Measurements from ENCODE around the gene HOXD9.
A peak's percentile ranks its signal among the peaks of the same experiment; 100 is the strongest.

HOXD9 gene

GRCh38 chr2:176095421-176095820, 27.1 kb upstream of the HOXD9 start:
- TF ChIP-seq, protein P1, sequence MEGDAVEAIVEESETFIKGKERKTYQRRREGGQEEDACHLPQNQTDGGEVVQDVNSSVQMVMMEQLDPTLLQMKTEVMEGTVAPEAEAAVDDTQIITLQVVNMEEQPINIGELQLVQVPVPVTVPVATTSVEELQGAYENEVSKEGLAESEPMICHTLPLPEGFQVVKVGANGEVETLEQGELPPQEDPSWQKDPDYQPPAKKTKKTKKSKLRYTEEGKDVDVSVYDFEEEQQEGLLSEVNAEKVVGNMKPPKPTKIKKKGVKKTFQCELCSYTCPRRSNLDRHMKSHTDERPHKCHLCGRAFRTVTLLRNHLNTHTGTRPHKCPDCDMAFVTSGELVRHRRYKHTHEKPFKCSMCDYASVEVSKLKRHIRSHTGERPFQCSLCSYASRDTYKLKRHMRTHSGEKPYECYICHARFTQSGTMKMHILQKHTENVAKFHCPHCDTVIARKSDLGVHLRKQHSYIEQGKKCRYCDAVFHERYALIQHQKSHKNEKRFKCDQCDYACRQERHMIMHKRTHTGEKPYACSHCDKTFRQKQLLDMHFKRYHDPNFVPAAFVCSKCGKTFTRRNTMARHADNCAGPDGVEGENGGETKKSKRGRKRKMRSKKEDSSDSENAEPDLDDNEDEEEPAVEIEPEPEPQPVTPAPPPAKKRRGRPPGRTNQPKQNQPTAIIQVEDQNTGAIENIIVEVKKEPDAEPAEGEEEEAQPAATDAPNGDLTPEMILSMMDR (IDR thresholded peaks at IDR 0.05), result no peak
- H3K4me1 ChIP-seq (ENCODE audit: control insufficient read depth in 1 of 2, insufficient read depth in 1 of 2, low read depth in 1 of 2, low read length in 1 of 2), result peaks cover 32 to 40% of the 10 kb centered on the region in 2 experiments

DNA sequence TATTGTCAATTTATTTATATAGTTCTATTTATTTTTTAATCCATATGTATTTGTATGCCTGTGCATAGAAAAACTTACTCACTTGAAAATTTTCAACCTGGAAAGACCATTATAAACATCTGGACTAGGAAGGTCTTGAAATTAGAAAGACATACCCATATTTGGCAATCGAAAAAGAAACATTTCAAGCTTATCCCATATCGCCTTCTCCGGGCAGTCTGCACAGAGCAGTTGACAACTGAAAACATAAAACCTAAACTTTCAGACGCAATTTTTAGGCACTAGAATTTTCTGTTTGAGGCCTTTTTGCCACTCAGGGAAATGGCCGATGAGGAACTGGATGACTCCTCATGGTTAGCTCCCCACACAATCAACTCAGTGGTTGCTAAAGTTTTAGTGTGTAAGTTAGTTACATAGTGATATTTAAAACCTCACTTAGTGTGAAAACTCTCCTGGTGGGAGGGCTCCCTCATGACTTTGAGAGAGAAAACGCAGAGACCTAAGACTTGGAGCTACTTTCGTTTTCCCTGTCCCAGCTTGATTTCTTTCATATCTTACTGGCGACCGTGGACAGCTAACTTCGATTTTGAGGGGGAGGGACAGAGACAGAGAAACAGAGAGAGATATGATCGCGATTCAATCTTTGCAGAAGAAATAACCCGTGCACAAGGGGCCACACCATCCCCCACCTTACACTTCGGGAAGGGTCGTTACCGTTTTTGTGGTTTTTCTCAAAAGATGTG, 26.1 kb upstream of the HOXD9 start:
- Histone ChIP-seq H3K27ac (no peak overlapping the region), H3K27me3 (peaks cover 100% of the 10 kb centered on the region), H3K4me1 (ENCODE audit: control insufficient read depth in 1 of 2, insufficient read depth in 1 of 2, low read depth in 1 of 2, low read length in 1 of 2) (peaks cover 32 to 40% of the 10 kb centered on the region in 2 experiments), H3K9me3 (no peaks in the 10 kb centered on the region), H3K4me3 (ENCODE audit: low read depth in 1 of 2, low read length in 1 of 2) (peak overlapping the region; percentile 36 to 56), H3K36me3 (no peaks in the 10 kb centered on the region)
- TF ChIP-seq, protein P1 (IDR thresholded peaks at IDR 0.05), result no peak

More at GRCh38 chr2:176095421-176095820, 27.1 kb upstream of the HOXD9 start:
- Histone ChIP-seq H3K9me3 (no peaks in the 10 kb centered on the region), H3K36me3 (no peaks in the 10 kb centered on the region), H3K27me3 (peaks cover 100% of the 10 kb centered on the region), H3K27ac (no peak overlapping the region), H3K4me3 (ENCODE audit: low read depth in 1 of 2, low read length in 1 of 2) (no peak overlapping the region)

GRCh38 chr2:176096986-176097819, 25.3 kb upstream of the HOXD9 start:
- Histone ChIP-seq H3K4me1 (ENCODE audit: control insufficient read depth in 1 of 2, insufficient read depth in 1 of 2, low read depth in 1 of 2, low read length in 1 of 2) (peaks cover 26 to 33% of the 10 kb centered on the region in 2 experiments), H3K9me3 (no peaks in the 10 kb centered on the region), H3K4me3 (ENCODE audit: low read depth in 1 of 2, low read length in 1 of 2) (peak overlapping the region; percentile 36 to 56), H3K27me3 (peaks cover 100% of the 10 kb centered on the region), H3K27ac (no peak overlapping the region), H3K36me3 (no peaks in the 10 kb centered on the region)
- TF ChIP-seq, protein P1 (IDR thresholded peaks at IDR 0.05), result no peak

DNA sequence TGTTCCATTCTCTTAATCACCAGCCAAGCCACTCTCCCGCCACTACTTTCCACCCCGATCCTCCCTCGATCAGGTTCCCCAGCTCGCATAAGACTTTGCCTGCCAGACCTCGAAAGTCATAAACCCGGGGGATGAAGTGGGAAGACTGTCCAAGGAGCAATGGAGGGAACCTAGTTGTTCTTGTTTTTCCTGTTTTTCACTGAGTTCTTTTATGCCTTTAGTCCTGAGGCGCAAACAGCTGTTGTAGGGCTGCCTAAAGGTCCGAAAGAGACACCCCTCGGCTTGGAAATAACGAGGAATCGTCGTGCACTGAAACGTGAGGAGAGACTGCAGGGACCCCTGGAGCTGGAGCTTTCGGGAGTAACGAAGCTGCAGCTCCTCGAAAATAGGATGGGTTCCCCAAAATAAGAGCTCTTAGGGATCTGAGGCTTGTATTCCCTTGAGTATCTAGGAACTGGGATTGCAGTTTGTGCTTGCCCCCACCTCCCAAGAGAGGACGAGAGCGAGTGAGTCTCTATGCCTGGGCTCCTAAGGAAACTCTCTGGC, 24.6 kb upstream of the HOXD9 start:
- H3K27ac ChIP-seq, result no peak overlapping the region

More for the DNA sequence above, 24.6 kb upstream of the HOXD9 start:
- Histone ChIP-seq H3K4me3 (ENCODE audit: low read depth in 1 of 2, low read length in 1 of 2) (peak overlapping the region; percentile 36 to 56), H3K4me1 (ENCODE audit: control insufficient read depth in 1 of 2, insufficient read depth in 1 of 2, low read depth in 1 of 2, low read length in 1 of 2) (peaks cover 26% of the 10 kb centered on the region in 2 experiments), H3K27me3 (peaks cover 100% of the 10 kb centered on the region), H3K9me3 (no peaks in the 10 kb centered on the region), H3K36me3 (no peaks in the 10 kb centered on the region)
- TF ChIP-seq, protein P1 (IDR thresholded peaks at IDR 0.05), result no peak

All from neutrophil (primary cell).